Transverse colon (tissue), 4 donors: ENCODE results near the gene SLC22A23. TPM values are rescaled to one million over a fixed set of nuclear protein-coding genes. Genes with fewer than 3 reads are reported as not detected.
"Not testable (repeated sequence)": the region's sequence is repeated elsewhere in the genome, so short reads cannot be mapped to it uniquely, and the experiment has no call there.

Experiments
- DNase-seq: peaks from one replicate; pipeline ENCODE4 v3.0.0-alpha.2; 2019
- H3K27ac ChIP-seq, 4 donors: fragments of 200-600 bp; sonication (generic); 2 replicates each; pipeline ENCODE4 v1.5.1; 2016 to 2018; ENCODE audit warnings: inconsistent platforms in 4 of 4
- H3K27me3 ChIP-seq: fragments of 200-600 bp; sonication (generic); 2 replicates; pipeline ENCODE4 v1.5.1; 2017; ENCODE audit warnings: inconsistent platforms
- H3K36me3 ChIP-seq, 4 donors: fragments of 200-600 bp; sonication (generic); 2 replicates each; pipeline ENCODE4 v1.5.1; 2017 to 2019; ENCODE audit warnings: inconsistent platforms in 4 of 4
- H3K4me1 ChIP-seq, 4 donors: fragments of 200-600 bp; sonication (generic); 2 replicates each; pipeline ENCODE4 v1.5.1; 2017 to 2020; ENCODE audit warnings: inconsistent platforms in 4 of 4
- H3K4me3 ChIP-seq, 4 donors: fragments of 200-600 bp; sonication (generic); 1 replicate in 1 of 4; 2 replicates in 3 of 4; pipeline versions ENCODE4 v1.5.1 to v1.6.1; 2017 to 2019; ENCODE audit warnings: inconsistent platforms in 4 of 4
- H3K9me3 ChIP-seq, 2 donors: fragments of 200-600 bp; sonication (generic); 2 replicates each; pipeline ENCODE4 v1.5.1; 2017 to 2019; ENCODE audit warnings: inconsistent platforms in 2 of 2
- EP300 ChIP-seq: sonication (generic); formaldehyde crosslinking; IDR thresholded peaks from one replicate; pipeline ENCODE4 v1.6.1; 2017; ENCODE audit warnings: antibody characterized with exemption, low read depth
- POLR2A ChIP-seq: fragments of 450-650 bp; IDR thresholded peaks from one replicate; pipeline ENCODE4 v1.6.1; 2016; ENCODE audit warnings: antibody characterized with exemption, mild to moderate bottlenecking, moderate library complexity
- POLR2AphosphoS5 ChIP-seq, 3 donors: sonication (generic); formaldehyde crosslinking; IDR thresholded peaks; one replicate each; pipeline ENCODE4 v1.6.1; 2016; ENCODE audit warnings: antibody characterized with exemption in 3 of 3
- WGBS, 2 donors: methylation state at CpG; one replicate each; pipeline ENCODE4 v1.1.5; 2018; ENCODE audit warnings: low coverage in 1 of 2; 5-methylcytosine and 5-hydroxymethylcytosine counted together
- in situ Hi-C, 4 donors: fragments of 200-750 bp; cut with MboI; loops; one replicate each; pipeline versions ENCODE4 v1.15.0 to v1.15.1; 2017; ENCODE audit warnings: low sequenced_read_pairs in 3 of 4, low pct_ligation_motif_present in 1 of 4, low pct_unique_long_range_greater_than_20kb in 1 of 4
- intact Hi-C: fragments of 100-400 bp; cut with DNase I; formaldehyde crosslinking; loops from one replicate; pipeline ENCODE4 v1.15.1; 2023; ENCODE audit warnings: low total_unique reads
- total RNA-seq, 4 donors: library from RNA; depleted of rRNA; stranded (reverse); fragments of >200 nt; gene quantifications; one replicate each; pipeline ENCODE4 v1.1.0, GENCODE V29; 2016
- TF ChIP-seq, protein P1 (sequence below), 5 experiments: fragments of 200-600 bp in 3 of 5; fragments of 450-650 bp in 2 of 5; sonication (generic) in 3 of 5; IDR thresholded peaks; 1 replicate in 2 of 5; 2 replicates in 3 of 5; pipeline ENCODE4 v1.5.1; 2016 to 2017; ENCODE audit warnings: antibody characterized with exemption in 5 of 5, inconsistent platforms in 3 of 5, mild to moderate bottlenecking in 2 of 5, moderate library complexity in 1 of 5

SLC22A23 gene
- total RNA-seq, 4 donors from 2014 or later, result 96.1 to 161 (median 117) TPM

DNA sequence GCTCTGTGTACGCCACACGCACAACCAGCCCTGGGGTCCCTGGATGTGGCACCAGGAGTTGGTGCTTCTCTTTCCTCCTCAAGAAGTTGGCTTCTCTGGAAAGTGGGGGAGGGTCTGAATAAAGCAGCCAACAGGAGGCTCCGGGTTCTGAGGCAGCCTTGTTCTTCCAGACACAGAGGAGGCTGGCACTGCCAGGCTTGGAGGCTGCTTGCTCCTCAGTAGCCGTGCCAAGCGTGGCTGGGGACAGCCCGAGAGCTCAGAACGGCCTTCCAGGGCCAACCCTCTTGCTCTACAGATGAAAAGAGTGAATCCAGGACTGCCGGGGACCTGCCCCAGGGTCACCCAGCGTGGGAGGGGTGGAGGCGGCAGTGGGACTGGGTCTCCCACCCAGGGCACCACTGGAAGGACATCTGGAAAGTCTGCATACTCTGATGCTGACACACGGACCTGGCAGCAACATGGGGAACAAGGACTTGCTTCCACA, 70.4 kb downstream of the SLC22A23 start:
- Histone ChIP-seq H3K9me3 (no peaks in the 10 kb centered on the region), H3K27ac (peak overlapping the region; percentile 51 to 78 (median 76)), H3K4me3 (no peak overlapping the region), H3K27me3 (no peaks in the 10 kb centered on the region), H3K36me3 (no peaks in the 10 kb centered on the region), H3K4me1 (peaks cover 26 to 86% (median 59%) of the 10 kb centered on the region in 4 donors)
- in situ Hi-C loops, result no loop called here
- DNase-seq, result no peak
- TF ChIP-seq, protein P1, sequence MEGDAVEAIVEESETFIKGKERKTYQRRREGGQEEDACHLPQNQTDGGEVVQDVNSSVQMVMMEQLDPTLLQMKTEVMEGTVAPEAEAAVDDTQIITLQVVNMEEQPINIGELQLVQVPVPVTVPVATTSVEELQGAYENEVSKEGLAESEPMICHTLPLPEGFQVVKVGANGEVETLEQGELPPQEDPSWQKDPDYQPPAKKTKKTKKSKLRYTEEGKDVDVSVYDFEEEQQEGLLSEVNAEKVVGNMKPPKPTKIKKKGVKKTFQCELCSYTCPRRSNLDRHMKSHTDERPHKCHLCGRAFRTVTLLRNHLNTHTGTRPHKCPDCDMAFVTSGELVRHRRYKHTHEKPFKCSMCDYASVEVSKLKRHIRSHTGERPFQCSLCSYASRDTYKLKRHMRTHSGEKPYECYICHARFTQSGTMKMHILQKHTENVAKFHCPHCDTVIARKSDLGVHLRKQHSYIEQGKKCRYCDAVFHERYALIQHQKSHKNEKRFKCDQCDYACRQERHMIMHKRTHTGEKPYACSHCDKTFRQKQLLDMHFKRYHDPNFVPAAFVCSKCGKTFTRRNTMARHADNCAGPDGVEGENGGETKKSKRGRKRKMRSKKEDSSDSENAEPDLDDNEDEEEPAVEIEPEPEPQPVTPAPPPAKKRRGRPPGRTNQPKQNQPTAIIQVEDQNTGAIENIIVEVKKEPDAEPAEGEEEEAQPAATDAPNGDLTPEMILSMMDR (IDR thresholded peaks at IDR 0.05), result no peak
- TF ChIP-seq POLR2A (no peak), EP300 (no peak), POLR2AphosphoS5 (IDR thresholded peaks at IDR 0.05) (no peak)
- intact Hi-C loops, result no loop called here
- WGBS, 2 donors, result 77 to 78% methylated on average over 3 to 8 of the region's 11 CpGs

DNA sequence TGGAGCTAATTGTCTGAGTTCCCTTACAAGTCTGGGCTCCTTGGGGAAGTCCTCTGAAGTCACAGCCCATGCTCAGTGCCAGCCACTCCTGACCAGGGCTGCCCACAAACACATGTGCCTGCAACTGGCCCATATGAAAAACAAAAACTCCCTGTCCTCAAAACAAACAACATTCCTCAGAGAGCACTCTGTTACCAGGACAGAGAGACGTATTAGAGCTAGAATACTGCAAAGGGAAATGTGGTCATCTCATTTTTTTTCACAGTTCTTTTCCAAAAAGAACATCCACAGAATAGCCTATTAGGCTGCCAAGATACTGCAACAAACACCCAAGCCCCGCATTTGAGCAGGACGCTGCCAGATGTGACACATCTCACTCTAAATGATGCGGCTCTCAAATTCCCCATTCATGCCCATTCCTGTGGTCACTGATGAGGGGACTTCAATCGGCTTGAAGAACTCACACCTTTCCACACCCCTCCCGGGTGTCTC, 71.1 kb downstream of the SLC22A23 start:
- intact Hi-C loops (no loop called here), in situ Hi-C loops (no loop called here)
- H3K36me3 ChIP-seq, result no peaks in the 10 kb centered on the region
- peaks cover 27 to 89% (median 63%) of the 10 kb centered on the region in 4 donors for H3K4me1 ChIP-seq
- no peak overlapping the region for H3K4me3 ChIP-seq
- DNase-seq, result peak; percentile 39
- H3K27me3 ChIP-seq, result no peaks in the 10 kb centered on the region
- peak overlapping the region; percentile 51 to 78 (median 76) for H3K27ac ChIP-seq
- 34 to 48% methylated on average over 3 to 6 of the region's 6 CpGs for WGBS, 2 donors
- TF ChIP-seq EP300 (no peak), POLR2AphosphoS5 (IDR thresholded peaks at IDR 0.05) (peak in 1 of 3 donors; percentile 20)
- TF ChIP-seq, protein P1 (IDR thresholded peaks at IDR 0.05), result no peak
- no peaks in the 10 kb centered on the region for H3K9me3 ChIP-seq

DNA sequence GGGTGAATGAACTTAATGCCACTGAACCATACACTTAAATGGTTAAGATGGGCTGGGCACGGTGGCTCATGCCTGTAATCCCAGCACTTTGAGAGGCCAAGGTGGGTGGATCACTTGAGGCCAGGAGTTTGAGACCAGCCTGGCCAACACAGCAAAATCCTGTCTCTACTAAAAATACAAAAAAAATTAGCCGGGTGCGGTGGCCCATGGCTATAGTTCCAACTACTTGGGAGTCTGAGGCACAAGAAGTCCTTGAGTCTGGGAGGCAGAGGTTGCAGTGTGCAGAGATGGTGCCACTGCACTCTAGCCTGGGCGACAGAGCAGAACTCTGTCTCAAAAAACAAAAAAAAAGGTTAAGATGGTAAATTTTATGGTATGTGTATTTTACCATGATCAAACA, 71.7 kb downstream of the SLC22A23 start:
- intact Hi-C loops, H3K27me3 ChIP-seq, in situ Hi-C loops, H3K9me3 ChIP-seq, DNase-seq, H3K36me3 ChIP-seq, H3K4me3 ChIP-seq: not testable (repeated sequence)
- WGBS, 2 donors, result 37 to 65% methylated on average over 2 to 4 of the region's 4 CpGs
- peaks cover 23 to 85% (median 61%) of the 10 kb centered on the region in 4 donors for H3K4me1 ChIP-seq
- H3K27ac ChIP-seq, result peak overlapping the region; percentile 51 to 78 (median 76)

DNA sequence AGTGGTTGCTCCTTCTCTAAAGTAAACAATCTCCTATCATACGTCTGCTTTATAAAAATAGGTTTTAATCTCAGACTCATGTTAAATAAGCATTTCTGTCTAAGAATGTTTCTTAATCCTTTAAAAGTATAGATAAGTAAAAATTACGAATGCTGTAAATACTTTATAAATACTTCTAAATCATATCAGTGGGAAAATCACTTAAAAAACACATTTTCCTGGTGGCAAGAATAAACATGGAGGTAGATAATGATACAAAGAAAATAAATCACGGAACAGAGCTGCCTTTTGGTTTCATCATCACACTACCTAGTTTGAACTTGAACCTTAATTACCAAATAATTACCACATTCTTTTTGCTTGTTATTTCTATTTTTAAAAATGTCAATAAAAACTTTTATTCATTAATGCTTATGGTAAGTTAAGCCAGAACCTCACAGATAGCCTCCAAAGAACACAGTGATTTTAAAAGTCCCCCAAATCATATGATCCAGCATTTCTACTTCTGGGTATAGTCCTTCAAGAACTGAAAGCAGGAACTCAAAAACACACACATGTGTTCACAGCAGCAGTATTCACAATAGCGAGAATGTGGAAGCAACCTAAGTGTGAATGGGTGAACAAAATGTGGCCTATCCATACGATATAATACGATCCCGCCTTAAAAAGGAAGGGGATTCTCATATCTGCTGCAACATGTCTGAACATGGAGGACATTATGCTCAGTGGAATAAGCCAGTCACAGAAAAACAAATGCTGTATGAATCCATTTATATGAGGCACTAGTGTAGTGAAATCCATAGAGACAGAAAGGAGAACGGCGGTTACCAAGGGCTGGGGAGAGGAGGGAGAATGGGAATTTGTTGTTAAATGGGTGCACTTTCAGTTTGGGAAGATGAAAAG, 72.4 kb downstream of the SLC22A23 start:
- Histone ChIP-seq H3K36me3 (no peaks in the 10 kb centered on the region), H3K27me3 (no peaks in the 10 kb centered on the region), H3K4me3 (no peak overlapping the region), H3K27ac (peak overlapping the region; percentile 60 to 78 (median 76)), H3K4me1 (peaks cover 22 to 78% (median 58%) of the 10 kb centered on the region in 4 donors), H3K9me3 (no peaks in the 10 kb centered on the region)
- intact Hi-C loops, result no loop called here
- TF ChIP-seq EP300 (no peak), POLR2A (no peak), POLR2AphosphoS5 (IDR thresholded peaks at IDR 0.05) (no peak)
- TF ChIP-seq, protein P1 (IDR thresholded peaks at IDR 0.05), result no peak
- in situ Hi-C loops, result no loop called here
- WGBS, 2 donors, result 66 to 76% methylated on average over 9 of the region's 9 CpGs
- no peak for DNase-seq
